ENCODE measurements around the gene SLC25A10.
A peak's percentile ranks its signal among the peaks of the same experiment; 100 is the strongest.
"Not testable (repeated sequence)": the region's sequence is repeated elsewhere in the genome, so short reads cannot be mapped to it uniquely, and the experiment has no call there.

SLC25A10 gene

DNA sequence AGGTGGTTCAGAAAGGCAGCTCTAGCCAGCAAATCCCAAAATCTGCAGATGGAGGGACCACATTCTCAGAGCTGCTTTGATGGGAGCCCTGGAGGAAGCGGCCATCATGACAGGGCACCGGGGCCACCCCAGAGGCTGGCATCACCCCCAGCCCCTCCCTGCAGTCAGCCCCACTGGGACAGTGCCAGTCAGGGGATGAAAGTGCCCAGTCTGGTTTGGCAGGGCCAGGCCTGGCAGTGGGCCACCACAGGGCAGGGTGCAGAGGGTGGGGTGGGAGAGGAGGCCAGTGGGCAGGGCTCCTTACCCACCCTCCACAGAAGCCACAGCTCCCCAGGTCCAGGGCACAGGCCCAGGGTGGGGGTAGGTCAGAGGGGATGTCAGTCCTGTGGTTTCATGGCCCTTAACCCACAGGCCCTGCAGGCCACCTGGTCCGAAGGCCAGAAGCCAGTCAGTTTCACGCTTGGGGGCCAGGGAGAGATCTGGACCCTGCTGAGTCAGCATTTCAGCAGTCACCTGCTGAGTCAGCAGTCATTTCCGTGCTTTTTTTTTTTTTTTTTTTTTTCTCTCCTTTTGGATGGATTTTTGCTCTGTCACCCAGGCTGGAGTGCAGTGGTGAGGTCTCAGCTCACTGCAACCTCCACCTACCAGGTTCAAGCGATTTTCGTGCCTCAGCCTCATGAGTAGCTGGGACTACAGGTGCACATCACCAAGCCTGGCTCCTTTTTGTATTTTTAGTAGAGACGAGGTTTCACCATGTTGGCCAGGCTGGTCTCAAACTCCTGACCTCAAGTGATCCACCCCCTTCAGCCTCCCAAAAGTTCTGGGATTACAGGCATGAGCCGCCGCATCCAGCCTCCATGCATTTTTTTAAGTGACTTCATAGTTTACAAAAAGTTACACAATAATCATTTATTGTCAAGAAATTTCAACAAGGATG lies 10.4 kb downstream of the SLC25A10 start:
- no peak for DNase-seq (ENCODE audit: low read depth)

DNA sequence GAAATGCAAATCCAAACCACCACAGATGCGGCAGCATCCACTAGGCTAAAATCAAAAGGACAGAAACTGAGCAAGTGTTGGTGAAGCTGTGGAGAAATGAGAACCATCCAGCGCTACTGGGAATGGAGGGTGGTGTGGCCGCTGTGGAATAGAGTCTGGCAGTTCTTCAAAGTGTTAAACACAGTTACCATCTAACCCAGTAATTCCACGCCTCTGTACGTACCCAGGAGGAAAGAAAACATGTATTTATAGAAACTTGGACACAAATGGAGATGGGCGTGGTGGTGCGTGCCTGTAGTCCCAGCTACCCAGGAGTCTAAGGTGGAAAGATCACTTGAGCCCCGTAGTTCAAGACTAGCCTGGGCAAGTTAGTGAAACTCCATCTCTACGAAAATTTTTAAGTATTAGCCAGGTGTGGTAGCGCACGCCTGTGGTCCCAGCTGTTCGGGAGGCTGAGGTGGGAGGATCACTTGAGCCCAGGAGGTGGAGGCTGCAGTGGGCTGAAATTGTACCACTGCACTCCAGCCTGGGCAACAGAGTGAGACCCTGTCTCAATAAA lies 11.6 kb downstream of the SLC25A10 start:
- DNase-seq (ENCODE audit: low read depth), result no peak

- DNase-seq (ENCODE audit: low read depth), result no peak
Observed at GRCh38 chr17:81725439-81725838, 13.4 kb downstream of the SLC25A10 start.

DNA sequence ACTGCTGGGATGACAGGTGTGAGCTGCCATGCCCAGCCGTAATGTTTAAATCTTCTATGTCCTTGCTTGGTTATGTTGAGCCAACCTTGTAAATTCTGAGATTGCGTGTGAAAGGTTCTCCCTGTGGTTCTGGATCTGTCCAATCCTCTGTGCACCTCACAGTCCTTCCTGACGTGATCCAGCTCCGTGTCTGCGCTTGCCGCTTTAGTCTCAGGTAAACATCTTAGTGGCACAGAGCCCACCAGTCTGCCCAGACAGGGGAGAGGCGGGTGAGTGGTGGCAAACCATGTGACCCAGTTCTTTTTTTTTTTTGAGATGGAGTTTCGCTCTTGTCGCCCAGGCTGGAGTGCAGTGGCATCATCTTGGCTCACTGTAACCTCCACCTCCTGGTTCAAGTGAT lies 13.9 kb downstream of the SLC25A10 start:
- DNase-seq (ENCODE audit: low read depth), result no peak

DNA sequence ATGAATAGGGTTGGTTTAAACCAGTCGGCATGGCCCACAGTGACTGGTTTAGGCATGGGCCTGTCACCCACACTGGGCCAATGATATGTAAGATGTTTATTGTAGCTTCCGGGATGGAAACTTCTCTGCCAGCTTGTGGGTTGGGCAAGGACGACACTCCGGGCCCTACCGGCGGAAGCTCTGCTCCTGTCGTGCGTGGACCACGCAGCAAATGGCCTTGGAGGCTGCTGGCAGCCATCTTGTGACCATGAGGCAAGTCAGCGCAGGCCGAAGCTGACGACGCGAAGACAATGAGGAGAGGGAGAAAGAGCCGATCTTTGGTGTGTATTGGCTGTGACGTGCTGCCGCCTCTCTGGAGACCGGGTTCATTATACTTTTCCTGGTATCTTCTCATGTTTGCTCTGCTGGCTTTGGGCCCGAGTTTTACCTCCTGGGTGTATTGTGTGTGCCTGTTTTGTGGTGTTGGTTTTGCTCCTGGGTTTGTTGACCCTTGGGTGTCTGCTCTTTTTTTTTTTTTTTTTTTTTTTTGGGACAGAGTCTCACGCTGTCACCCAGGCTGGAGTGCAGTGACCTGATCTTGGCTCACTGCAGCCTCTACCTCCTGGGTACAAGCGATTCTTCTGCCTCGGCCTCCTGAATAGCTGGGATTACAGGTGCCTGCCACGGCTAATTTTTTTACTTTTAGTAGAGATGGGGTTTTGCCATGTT lies 15.4 kb downstream of the SLC25A10 start:
- DNase-seq (ENCODE audit: low read depth), result no peak

DNA sequence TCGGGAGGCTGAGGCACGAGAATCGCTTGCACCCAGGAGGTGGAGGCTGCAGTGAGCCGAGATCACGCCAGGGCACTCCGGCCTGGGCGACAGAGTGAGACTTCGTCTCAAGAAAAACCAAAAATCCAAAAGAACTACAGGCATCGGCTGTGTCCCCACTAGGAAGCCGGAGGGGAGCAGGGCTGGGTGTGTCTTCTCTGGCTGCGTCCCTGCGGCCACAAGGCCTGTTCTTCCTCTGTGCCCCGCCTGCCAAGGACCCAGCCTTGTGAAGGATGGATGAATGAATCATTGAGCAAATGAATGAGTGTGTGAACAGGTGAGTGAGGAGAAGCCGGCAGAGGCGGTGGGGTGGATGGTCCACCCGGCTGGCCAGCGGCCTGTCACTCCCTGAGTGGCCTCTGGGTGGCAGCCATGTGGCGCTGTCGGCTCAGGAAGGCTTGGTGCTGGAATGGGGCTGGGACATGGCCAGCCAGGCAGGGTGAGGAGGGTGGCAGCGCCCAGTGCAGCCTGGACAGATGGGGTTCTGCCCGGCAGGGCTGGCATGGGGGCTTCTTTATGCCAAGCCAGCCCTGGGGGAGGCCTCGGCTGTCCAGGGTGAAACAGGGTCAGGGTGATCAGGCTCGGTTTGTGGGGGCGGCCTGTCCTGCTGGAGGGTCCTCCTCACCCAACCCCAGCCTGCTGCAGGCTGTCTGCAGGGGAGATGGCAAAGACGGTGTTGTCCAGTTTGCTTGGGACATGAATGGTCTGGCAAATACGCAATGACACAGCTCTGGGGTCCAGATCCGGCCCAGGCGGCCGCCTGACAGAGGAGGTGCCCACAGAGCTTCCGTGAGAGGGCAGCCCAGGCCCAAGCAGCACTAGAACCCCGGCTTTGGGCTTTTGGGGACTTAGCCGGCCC lies 21.7 kb downstream of the SLC25A10 start:
- peak; percentile 53 for DNase-seq (ENCODE audit: low read depth)

GRCh38 chr17:81734405-81735263 lies 22.6 kb downstream of the SLC25A10 start:
- no peak for DNase-seq (ENCODE audit: low read depth)

- peak; percentile 59 for DNase-seq (ENCODE audit: low read depth)
Observed at GRCh38 chr17:81735264-81736102, 23.4 kb downstream of the SLC25A10 start.

DNA sequence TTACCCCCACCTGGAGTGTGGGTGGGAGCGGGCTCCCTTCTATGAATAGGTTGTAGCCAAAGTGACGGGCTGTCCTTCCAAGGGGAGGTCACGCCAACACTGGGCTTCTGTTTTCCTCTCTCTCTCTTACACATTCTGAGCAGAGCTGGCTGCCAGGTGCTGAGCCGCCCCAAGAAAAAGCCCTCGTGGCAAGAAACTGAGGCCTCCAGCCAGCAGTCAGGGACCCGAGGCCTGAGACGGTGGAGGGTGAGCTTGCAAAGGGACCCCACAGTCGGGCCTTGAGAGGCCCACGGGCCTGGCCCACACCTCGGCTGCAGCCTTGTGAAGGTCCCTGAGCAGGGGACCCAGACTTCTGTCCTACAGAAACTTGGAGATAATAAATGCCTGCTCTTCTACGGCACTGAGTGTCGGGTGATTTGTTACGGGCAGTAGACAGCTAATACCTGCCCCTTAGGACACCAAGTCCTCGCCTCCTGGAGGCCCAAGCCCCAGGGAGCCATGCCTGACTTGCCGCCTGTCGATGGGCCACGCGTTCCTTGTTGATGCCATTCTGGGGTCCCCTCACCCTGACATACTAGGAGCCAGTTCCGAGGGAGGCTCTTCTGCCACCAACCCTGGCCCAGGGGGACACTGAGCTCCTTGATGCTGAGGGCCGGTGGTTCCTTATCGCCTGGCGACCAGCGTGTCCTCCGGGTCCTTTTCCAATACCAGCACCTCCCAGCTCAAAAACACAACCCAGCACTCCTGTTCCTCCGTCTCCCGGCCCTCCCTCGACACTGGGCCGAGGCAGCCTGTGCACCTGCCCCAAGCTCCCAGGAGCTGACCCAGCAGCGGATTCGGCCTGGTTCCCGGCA lies 26.1 kb downstream of the SLC25A10 start:
- DNase-seq (ENCODE audit: low read depth), result no peak

DNA sequence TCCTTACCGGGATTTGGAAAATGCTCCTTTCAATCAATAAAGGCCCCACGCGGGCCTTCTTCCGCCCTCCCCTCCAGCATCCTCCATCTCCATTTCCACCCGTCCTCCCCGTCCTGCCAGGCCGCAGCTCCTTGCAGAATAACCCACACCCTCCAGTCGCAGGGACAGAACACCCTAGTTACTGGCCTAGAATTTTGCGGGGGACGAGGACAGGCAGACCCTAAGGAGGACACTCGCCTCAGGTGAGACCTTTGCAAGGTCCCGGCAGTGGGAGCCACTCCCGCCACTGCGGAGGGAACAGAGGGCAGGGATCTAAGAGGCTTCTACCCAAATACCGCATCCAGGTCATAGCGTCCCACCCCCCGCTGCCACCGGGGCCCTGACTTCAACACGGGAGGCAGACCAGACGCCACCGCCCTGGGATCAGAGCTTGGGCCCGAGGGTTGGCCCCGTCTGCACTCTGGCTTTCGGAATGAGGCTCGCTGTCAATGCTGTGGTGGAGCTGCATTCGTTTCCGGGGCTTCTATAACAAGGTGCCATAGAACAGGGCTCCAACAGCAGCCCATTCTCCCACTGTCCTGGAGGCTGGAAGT lies 26.8 kb downstream of the SLC25A10 start:
- DNase-seq (ENCODE audit: low read depth), result no peak

- DNase-seq (ENCODE audit: low read depth), result not testable (repeated sequence)
Observed at GRCh38 chr17:81739593-81739992, 27.5 kb downstream of the SLC25A10 start.

- DNase-seq (ENCODE audit: low read depth), result no peak
Observed at GRCh38 chr17:81740395-81740961, 28.4 kb downstream of the SLC25A10 start.

- no peak for DNase-seq (ENCODE audit: low read depth)
Observed at GRCh38 chr17:81741049-81741593, 29.0 kb downstream of the SLC25A10 start.

GRCh38 chr17:81741594-81742452 lies 29.7 kb downstream of the SLC25A10 start:
- DNase-seq (ENCODE audit: low read depth), result no peak
